ENCODE measurements around the gene CCDC43. TPM values are rescaled to one million over a fixed set of nuclear protein-coding genes. Genes with fewer than 3 reads are reported as not detected.
A peak's percentile ranks its signal among the peaks of the same experiment; 100 is the strongest.

Gene CCDC43
- total and polyA plus RNA-seq, 2 of the 13 experiments (the other 11 are each of a cell fraction or from before 2014, with no cell fraction given): 17.5 to 94.8 TPM

- no peak for TF ChIP-seq ZNF549 (CRISPR knock-in tag; IDR thresholded peaks at IDR 0.05)
- peak; percentile 96 for TF ChIP-seq PHF8 (CRISPR knock-in tag; IDR thresholded peaks at IDR 0.05)
- no peak for TF ChIP-seq ZBTB40 (IDR thresholded peaks at IDR 0.05)
- peak; percentile 86 for TF ChIP-seq ZBTB40 (CRISPR knock-in tag; IDR thresholded peaks at IDR 0.05)
- peak; percentile 76; the same call in 1 of the 2 replicates for TF ChIP-seq ZNF414 (CRISPR knock-in tag; IDR thresholded peaks at IDR 0.05)
- no peak for TF ChIP-seq RNF219 (CRISPR knock-in tag; IDR thresholded peaks at IDR 0.05)
- TF ChIP-seq TCF7 (IDR thresholded peaks at IDR 0.05; ENCODE audit: low read depth): no peak
- TF ChIP-seq MAFF (IDR thresholded peaks at IDR 0.05; ENCODE audit: low read depth, low read length): no peak
- TF ChIP-seq HNF4A (CRISPR knock-in tag; IDR thresholded peaks at IDR 0.05): peak; percentile 93
- TF ChIP-seq WIZ (CRISPR knock-in tag; IDR thresholded peaks at IDR 0.05): peak; percentile 96
- TF ChIP-seq RARG (CRISPR knock-in tag; IDR thresholded peaks at IDR 0.05; ENCODE audit: low read depth): no peak
- peak; percentile 37; the same call in 1 of the 2 replicates for TF ChIP-seq ETV5 (CRISPR knock-in tag; IDR thresholded peaks at IDR 0.05; ENCODE audit: borderline replicate concordance)
- TF ChIP-seq NR2C2 (CRISPR knock-in tag; IDR thresholded peaks at IDR 0.05; ENCODE audit: borderline replicate concordance): peak; percentile 98
- TF ChIP-seq PAX8 (CRISPR knock-in tag; IDR thresholded peaks at IDR 0.05; ENCODE audit: borderline replicate concordance): peak; percentile 61; the same call in 1 of the 2 replicates
- peak; percentile 75 for TF ChIP-seq BHLHE40 (IDR thresholded peaks at IDR 0.05; ENCODE audit: low read length)
- peak; percentile 79; the same call in 1 of the 2 replicates for TF ChIP-seq TFDP2 (CRISPR knock-in tag; IDR thresholded peaks at IDR 0.05)
- TF ChIP-seq ZNF20 (CRISPR knock-in tag; IDR thresholded peaks at IDR 0.05): peak; percentile 95; the same call in 1 of the 2 replicates
Observed at GRCh38 chr17:44689477-44690217, at the start of gene CCDC43 (continued).
